Activated CD4-positive, alpha-beta T cell treated with anti-CD3 and anti-CD28 coated beads, Interleukin-2, amount 10 ng/mL, durations not matched to agents 24 days and 14 days (primary cell): ENCODE measurements around the gene PCGF1. TPM values are rescaled to one million over a fixed set of nuclear protein-coding genes. Genes with fewer than 3 reads are reported as not detected.

Source experiments
- DNase-seq: peaks from one replicate; pipeline ENCODE4 v3.0.0; 2022
- H3K27ac Mint-ChIP-seq: one replicate; pipeline ENCODE4 v1.8.0; 2022; ENCODE audit warnings: mild to moderate bottlenecking, mixed read lengths
- H3K27me3 Mint-ChIP-seq: one replicate; pipeline ENCODE4 v1.8.0; 2022; ENCODE audit warnings: mixed read lengths
- H3K36me3 Mint-ChIP-seq: one replicate; pipeline ENCODE4 v1.8.0; 2022; ENCODE audit warnings: low read depth, mild to moderate bottlenecking, mixed read lengths
- H3K4me1 Mint-ChIP-seq: one replicate; pipeline ENCODE4 v1.8.0; 2021; ENCODE audit warnings: mixed read lengths
- H3K4me3 Mint-ChIP-seq: one replicate; pipeline ENCODE4 v1.8.0; 2022; ENCODE audit warnings: mild to moderate bottlenecking, moderate library complexity, mixed read lengths
- H3K9me3 Mint-ChIP-seq: one replicate; pipeline ENCODE4 v1.8.0; 2021; ENCODE audit warnings: mixed read lengths
- intact Hi-C: fragments of 100-400 bp; cut with micrococcal nuclease; formaldehyde crosslinking; loops from one replicate; pipeline ENCODE4 v1.15.1; 2023
- total RNA-seq: library from RNA; stranded (reverse); gene quantifications from 2 replicates; pipeline ENCODE4 v1.2.3, GENCODE V29; 2022

PCGF1 gene
- total RNA-seq, 1 donor from 2014 or later, result 45.8 TPM

GRCh38 chr2:74515981-74516633 lies 8.6 kb upstream of the PCGF1 start:
- intact Hi-C loops, result loop anchor here (1.0 kb wide), 1 partner anchor 17 kb away; the partner anchor contains the start of gene LBX2
- Mint-ChIP-seq H3K27ac (no peak overlapping the region), H3K36me3 (peaks cover 9% of the 10 kb centered on the region), H3K4me1 (peaks cover 21% of the 10 kb centered on the region), H3K4me3 (peak overlapping the region; percentile 79), H3K27me3 (peaks cover 81% of the 10 kb centered on the region), H3K9me3 (peaks cover 7% of the 10 kb centered on the region)
- DNase-seq, result peak; percentile 93

- Mint-ChIP-seq H3K27ac (peak overlapping the region; percentile 72), H3K27me3 (peaks cover 80% of the 10 kb centered on the region), H3K9me3 (peaks cover 7% of the 10 kb centered on the region), H3K4me3 (peak overlapping the region; percentile 81), H3K36me3 (peaks cover 9% of the 10 kb centered on the region), H3K4me1 (peaks cover 25% of the 10 kb centered on the region)
- DNase-seq, result peak; percentile 68
- intact Hi-C loops, result loop anchor here (1.0 kb wide), 1 partner anchor 16 kb away; the partner anchor contains the start of gene LBX2
Measured at GRCh38 chr2:74515271-74515980, 7.9 kb upstream of the PCGF1 start.

GRCh38 chr2:74514368-74515270 lies 7.1 kb upstream of the PCGF1 start, which contains the start of gene TLX2:
TLX2 (plus strand) TSS chr2:74514450; CDS start chr2:74514807, 357 bp downstream.
- H3K36me3 Mint-ChIP-seq, result peaks cover 9% of the 10 kb centered on the region
- peaks cover 7% of the 10 kb centered on the region for H3K9me3 Mint-ChIP-seq
- peaks cover 29% of the 10 kb centered on the region for H3K4me1 Mint-ChIP-seq
- intact Hi-C loops, result loop anchor here (1.0 kb wide), 2 partner anchors 11 to 15 kb away; partner anchors contain the start of gene LBX2
- peak within 1 kb of the TSS; percentile 81 for H3K4me3 Mint-ChIP-seq
- H3K27ac Mint-ChIP-seq, result peak within 1 kb of the TSS; percentile 72
- peak; percentile 70 for DNase-seq
- peaks cover 77% of the 10 kb centered on the region for H3K27me3 Mint-ChIP-seq

- H3K4me3 Mint-ChIP-seq, result peak overlapping the region; percentile 67
- H3K27me3 Mint-ChIP-seq, result peaks cover 73% of the 10 kb centered on the region
- H3K27ac Mint-ChIP-seq, result no peak overlapping the region
- peaks cover 7% of the 10 kb centered on the region for H3K9me3 Mint-ChIP-seq
- intact Hi-C loops, result loop anchor here (1.0 kb wide), 1 partner anchor 10 kb away; no protein-coding TSS in a partner anchor
- H3K4me1 Mint-ChIP-seq, result peaks cover 30% of the 10 kb centered on the region
- peaks cover 9% of the 10 kb centered on the region for H3K36me3 Mint-ChIP-seq
- DNase-seq, result peak; percentile 79
Measured at GRCh38 chr2:74513605-74514367, 6.3 kb upstream of the PCGF1 start.

- intact Hi-C loops, result no loop called here
- DNase-seq, result no peak
- Mint-ChIP-seq H3K9me3 (peaks cover 7% of the 10 kb centered on the region), H3K27me3 (peaks cover 65% of the 10 kb centered on the region), H3K27ac (no peak overlapping the region), H3K36me3 (peaks cover 9% of the 10 kb centered on the region), H3K4me1 (peaks cover 37% of the 10 kb centered on the region), H3K4me3 (peak overlapping the region; percentile 67)
Measured at GRCh38 chr2:74512744-74513604, 5.5 kb upstream of the PCGF1 start.

- intact Hi-C loops, result no loop called here
- H3K27me3 Mint-ChIP-seq, result peaks cover 50% of the 10 kb centered on the region
- peaks cover 40% of the 10 kb centered on the region for H3K4me1 Mint-ChIP-seq
- DNase-seq, result no peak
- H3K9me3 Mint-ChIP-seq, result peaks cover under 1% of the 10 kb centered on the region
- H3K27ac Mint-ChIP-seq, result no peak overlapping the region
- no peak overlapping the region for H3K4me3 Mint-ChIP-seq
- H3K36me3 Mint-ChIP-seq, result peaks cover 11% of the 10 kb centered on the region
Measured at GRCh38 chr2:74511104-74511989, 3.9 kb upstream of the PCGF1 start.

- Mint-ChIP-seq H3K9me3 (no peaks in the 10 kb centered on the region), H3K27me3 (peaks cover 43% of the 10 kb centered on the region), H3K27ac (no peak overlapping the region), H3K36me3 (peaks cover 17% of the 10 kb centered on the region), H3K4me3 (no peak overlapping the region), H3K4me1 (peaks cover 46% of the 10 kb centered on the region)
- intact Hi-C loops, result no loop called here
- no peak for DNase-seq
Measured at GRCh38 chr2:74510272-74510671, 2.8 kb upstream of the PCGF1 start.

- Mint-ChIP-seq H3K4me1 (peaks cover 59% of the 10 kb centered on the region), H3K27ac (peak overlapping the region; percentile 99)
- intact Hi-C loops, result no loop called here
Measured at GRCh38 chr2:74507926-74508520, 528 bp upstream of the PCGF1 start.

GRCh38 chr2:74505448-74506246 lies 1.8 kb downstream of the PCGF1 start:
- peaks cover 36% of the 10 kb centered on the region for H3K27me3 Mint-ChIP-seq
- no peaks in the 10 kb centered on the region for H3K9me3 Mint-ChIP-seq
- H3K4me3 Mint-ChIP-seq, result peak overlapping the region; percentile 58
- intact Hi-C loops, result no loop called here
- no peak overlapping the region for H3K27ac Mint-ChIP-seq
- no peak for DNase-seq
- H3K4me1 Mint-ChIP-seq, result peaks cover 65% of the 10 kb centered on the region
- H3K36me3 Mint-ChIP-seq, result peaks cover 36% of the 10 kb centered on the region

More at GRCh38 chr2:74507926-74508520, 528 bp upstream of the PCGF1 start:
- Mint-ChIP-seq H3K9me3 (no peaks in the 10 kb centered on the region), H3K4me3 (peak overlapping the region; percentile 95), H3K27me3 (peaks cover 33% of the 10 kb centered on the region), H3K36me3 (peaks cover 28% of the 10 kb centered on the region)
- DNase-seq, result peak; percentile 74

GRCh38 chr2:74504591-74504990 lies 2.9 kb downstream of the PCGF1 start:
- no peak for DNase-seq
- Mint-ChIP-seq H3K4me3 (peak overlapping the region; percentile 39), H3K36me3 (peaks cover 39% of the 10 kb centered on the region), H3K4me1 (peaks cover 59% of the 10 kb centered on the region), H3K27ac (no peak overlapping the region), H3K27me3 (peaks cover 36% of the 10 kb centered on the region), H3K9me3 (no peaks in the 10 kb centered on the region)
- intact Hi-C loops, result no loop called here
